Activated CD4-positive, alpha-beta T cell treated with anti-CD3 and anti-CD28 coated beads, Interleukin-2, Interleukin-6, amounts not matched to agents 100 ng/mL and 50 ng/mL, durations not matched to agents 16 hours and 8 hours (primary cell): ENCODE measurements around the gene RTRAF.

ENCODE experiments used
- DNase-seq: peaks from one replicate; pipeline ENCODE4 v3.0.0-alpha.2; 2020

RTRAF gene

DNA sequence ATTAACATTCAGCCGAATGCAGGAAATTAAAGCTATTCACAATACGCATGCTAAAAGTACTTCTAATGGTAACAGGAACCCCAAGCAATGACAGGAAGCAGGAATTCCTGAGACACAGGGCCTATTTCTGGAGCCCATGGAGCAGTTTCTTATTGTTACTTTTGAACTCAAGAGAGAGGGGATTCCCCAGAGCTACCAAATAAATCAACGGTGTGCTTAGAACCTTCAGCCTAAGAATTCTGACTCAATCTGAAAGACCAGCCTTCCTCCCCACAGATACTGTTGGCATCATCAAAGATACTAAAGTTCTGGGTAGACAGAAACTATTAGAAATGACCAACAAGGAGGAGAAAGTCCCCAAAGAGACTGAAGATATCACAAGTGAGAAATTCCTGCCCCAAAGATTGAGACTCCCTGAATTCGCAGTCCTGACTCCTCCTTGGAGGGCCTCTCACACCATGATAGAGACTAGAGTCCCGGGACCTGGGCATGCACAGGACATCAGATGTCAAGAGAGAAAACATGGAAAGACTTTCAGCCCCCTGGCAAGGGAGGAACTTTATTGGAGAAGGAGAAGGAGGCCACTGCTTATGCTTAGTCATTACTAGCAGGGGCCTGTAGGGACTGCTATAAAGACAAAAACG is 32.7 kb downstream of the RTRAF start:
- peak; percentile 78 for DNase-seq

DNA sequence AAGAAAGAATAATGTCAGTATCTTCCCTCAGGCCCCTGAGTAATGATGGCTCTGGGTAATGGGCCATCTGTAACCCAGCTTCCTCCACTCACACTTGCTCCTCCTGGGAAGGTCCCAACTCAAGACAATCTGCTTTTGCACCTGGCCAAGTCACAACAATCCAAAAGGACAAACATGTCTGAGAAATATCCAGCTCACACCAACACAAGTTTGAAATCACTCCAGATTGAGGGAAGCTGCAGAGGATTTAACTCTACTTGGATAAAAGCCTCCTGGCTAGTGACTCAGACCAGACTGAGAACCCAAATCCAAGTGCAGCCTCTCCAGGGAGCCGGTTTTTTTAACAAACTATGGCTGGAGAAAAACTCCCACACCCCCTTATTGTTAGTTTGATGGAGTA is 34.2 kb downstream of the RTRAF start:
- DNase-seq: no peak

DNA sequence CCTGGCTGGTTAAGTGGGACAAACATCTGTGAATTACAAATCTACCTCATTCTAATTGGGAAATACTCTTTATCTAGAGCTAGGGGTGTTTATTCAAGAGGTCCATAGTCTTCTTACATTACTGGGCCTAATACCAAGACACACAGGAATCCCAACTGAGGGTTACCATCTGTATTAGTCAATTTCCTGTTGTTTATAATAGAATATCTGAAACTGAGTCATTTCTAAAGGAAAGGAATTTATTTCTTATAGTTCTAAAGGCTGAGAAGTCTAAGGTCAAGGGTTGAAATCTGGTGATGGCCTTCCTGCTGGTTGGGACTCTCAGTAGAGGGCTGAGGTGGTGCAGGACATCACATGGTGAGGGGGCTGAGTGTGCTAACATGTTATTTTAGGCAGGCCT is 36.0 kb downstream of the RTRAF start:
- DNase-seq: no peak

DNA sequence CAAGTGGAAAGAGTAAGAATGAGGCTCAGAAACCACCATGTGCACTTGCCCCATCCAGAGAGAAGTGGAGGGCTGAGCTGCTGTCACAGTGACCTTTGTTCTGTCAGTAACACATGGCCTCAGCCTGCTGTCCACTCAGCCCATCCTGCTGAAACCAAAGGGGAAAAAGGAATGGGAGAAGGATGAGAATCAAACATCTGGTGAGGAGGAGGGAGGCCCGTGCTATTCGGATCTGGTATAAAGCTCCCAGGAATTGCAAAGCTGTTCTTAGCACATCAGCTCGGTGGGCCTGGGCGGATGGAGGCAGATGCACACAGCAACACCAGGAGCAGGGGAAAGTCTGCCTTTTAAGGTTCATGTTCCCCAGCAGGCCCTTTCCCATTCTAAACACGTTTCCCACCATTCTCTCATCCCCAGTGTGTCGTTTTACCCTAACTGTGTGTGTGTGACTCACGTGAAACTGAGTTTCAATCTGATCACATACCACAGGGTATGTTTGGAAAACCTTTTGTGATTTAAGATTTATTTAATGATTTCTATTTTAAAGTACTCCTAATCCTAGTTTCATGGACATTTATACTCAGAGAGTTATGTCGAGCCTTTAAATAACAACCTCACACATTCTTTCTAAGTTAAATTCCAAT is 36.8 kb downstream of the RTRAF start:
- no peak for DNase-seq

DNA sequence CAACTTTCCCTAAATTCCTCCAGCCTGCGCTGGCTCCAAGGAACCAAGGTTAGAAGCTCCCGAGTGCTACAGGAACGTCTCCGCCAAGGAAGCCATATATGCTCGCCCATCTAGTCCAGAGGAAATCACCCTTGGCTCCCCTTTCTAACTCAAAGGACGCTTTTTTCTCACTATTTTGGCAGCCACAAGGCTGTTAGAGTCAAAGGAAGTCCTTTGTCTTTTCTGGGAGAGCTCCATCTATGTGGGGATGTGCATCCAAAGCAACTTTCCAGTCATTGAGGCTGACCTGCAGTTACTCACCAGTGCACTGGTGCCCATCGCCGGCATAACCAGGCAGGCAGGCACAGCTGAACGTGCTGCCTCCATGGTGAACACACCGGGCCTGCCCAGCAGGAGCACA is 37.6 kb downstream of the RTRAF start:
- no peak for DNase-seq

DNA sequence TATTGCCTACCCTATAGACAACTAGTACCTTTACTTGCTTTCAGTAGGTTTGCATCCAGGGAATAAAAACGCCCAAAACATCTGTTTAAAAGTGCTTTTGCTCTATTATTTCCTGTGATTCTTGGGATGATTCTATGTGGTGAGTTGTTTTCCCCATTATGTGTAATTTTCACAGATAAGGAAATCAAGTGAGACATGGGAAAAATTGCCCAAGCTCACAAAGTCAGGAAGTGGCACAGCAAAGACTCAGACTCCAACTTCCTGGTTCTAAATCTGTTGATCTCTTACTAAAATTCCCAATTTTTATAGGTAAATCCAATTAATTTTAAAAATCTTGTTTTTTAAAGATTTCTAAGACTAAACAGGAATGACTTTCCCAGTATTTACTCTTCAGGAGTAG is 40.5 kb downstream of the RTRAF start:
- DNase-seq: no peak

DNA sequence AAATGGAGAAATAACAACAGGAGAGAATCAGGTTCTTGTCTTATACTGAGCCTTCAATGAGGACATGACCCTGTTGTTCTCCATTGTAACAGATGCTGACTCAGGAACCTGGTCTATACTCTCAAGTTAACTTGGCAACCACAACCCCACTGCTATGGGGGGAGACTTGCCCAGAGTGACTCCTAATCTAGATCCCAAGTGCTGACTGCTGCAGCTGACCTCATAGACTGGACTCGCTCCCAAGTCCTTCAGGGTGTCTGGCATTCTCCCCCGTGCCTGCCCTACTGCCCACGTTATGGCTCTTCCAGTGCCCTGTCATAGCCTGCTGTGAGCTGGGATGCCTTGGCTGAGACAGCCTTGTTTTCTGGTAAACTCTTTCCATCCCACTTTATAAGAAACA is 42.4 kb downstream of the RTRAF start:
- no peak for DNase-seq

DNA sequence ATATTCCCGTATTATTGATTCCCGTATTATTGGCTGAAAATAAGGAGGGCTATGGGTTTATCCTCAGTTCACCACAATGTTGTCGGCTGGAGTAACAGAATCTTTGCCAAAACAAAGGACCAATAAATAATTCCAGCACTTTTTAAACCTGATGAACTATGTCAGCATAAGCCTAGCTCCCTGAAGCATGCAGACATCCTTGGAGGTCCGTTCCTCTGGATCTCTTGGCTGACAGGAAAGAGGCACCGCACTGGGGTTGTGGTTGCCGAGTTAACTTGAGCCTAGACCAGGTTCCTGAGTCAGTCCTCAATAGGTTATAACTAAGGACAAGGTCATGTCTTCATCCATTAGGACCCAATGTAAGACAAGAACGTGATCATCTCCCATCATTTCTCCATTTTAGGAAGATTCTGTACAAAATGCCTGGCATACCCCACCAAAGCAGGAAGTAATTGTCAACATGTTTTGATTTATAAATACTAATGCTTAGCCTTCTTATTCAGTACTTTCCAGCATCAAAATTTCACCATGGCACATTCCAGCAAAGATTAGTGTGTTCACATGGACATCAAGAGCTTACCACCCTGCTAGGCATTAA is 43.0 kb downstream of the RTRAF start:
- DNase-seq: no peak

DNA sequence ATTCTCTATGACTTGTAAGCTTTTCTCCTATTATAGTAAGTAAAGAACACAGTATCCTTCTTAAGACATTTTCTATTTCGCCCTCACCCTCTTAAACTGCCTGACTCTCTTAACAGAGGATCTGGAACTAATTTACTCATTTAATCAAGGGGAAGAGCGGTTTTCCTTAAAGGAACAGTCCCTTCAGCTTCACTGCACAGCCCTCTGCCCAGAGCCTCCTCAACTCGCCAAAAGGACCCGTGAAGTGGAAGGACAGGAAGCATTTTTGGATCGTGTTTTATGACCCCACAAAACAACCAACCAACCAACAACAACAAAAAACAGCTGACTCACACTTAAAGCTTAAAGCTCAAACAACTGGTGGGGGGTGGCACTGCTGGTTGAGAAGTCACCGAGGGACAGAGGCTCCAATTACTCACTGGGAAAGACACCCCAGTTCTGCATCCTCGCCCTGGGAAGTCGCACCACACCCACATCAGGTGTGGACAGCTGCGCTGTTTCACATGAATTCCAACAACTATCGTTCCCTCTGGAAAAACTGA is 43.8 kb downstream of the RTRAF start:
- no peak for DNase-seq

DNA sequence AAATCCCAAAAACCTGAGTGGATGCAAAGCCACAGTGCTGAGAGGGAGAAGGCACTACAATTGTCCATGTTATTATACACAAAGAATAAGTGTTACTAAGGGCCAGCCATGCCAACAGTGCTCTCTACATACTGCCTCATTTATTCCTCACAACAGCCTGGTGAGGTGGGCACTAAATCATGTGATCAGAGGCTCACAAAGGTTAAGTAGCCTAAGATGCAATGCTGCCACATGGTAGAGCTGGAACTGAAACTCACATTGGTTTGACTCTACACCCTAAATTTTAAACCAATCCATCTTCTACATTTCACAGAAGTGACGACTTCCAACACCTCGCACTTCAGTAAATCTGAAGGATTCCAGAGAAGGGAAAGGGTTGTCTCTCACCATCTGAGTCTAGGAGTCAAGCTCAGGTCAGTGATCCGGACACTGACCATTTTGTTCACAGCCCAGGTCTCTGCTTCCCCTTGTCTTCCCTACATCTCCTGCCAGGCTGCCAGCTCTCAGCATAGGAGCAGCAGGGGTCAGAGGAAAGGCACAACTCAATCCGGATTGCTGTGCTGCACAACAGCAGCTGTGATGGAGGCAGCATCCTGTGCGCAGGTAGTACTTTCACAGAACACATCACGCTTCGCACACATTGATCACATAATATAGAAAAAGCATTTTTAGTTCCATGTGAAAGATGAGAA is 49.9 kb downstream of the RTRAF start:
- DNase-seq: no peak

DNA sequence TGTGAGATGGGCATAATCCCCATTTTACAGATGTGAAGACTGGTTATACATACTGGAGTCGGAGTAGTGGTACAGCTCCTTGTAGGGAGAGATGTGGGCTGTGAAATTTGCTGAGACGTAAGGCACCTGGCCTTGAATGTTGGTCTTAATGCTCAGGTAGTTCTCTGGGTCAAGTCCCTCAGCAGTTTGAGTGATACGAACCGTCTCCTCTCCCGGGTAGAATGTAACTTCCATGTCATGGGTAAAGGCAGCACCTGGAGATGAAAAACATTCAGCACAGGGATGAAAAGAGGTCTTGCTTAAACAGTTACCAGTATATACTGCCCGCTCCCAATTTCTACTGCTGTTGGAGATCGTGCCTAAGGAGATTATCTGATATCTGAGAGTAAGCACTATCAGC is 51.3 kb downstream of the RTRAF start:
- DNase-seq: no peak

DNA sequence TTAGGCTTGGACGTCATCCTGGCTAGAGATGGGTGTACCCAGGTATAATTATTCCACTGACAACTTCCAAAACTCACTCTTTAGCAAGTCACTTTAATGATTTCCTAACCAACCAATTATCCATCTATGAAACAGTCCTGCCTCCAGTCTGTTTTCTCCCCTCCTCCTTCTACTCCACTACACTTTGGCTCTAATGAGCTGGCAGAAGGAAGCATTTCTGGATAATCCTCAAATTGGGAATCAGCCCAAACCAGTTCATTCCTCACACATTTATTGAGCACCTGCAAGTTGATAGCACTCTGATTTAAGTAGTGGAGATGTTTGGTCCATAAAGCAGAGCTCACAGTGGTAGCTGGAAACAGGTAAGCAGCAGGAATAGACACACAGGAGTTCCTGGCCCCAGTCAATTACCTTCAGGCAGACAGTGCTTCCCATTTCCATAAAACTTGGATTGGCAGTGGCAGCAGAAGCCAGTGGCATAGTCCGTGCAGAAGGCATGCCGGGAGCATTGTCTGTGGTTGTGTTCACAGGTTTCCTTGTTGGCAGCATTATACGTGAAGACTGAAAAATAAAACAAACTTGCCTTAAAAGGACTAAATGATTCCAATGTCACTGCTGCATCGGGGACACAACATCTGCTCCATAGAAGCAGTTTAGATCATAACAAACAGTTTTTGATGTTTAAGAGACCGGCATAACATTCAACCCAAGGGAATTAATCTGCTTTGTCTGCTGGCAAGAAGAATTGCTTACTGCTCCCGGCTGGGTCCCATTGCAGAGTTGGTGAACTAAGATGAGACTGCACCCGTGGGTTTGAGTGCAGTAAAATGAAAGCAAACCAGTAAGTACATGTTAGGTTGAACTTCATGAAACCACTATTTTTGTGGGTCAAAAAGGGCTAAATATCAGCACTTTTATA is 53.3 kb downstream of the RTRAF start:
- DNase-seq: no peak

DNA sequence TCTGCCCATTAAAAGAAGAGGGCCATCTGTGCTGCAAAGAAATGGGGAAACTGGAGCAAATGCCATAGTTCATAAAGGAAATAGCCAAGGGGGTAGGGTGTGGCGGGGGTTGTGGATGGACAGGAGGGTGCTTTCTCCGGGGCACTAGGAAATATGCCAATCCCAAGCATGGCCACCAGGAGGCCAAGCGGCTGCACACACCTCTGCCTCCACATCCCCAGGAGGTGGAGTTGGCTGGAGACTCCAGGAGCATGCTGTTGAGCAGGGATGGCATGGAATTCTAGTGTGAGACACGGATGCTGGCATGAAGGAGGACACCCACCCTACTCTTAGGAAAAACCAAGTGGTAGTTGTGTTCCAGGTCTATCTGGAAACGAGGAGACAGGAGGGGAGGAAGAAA is 54.3 kb downstream of the RTRAF start:
- peak; percentile 26 for DNase-seq

DNA sequence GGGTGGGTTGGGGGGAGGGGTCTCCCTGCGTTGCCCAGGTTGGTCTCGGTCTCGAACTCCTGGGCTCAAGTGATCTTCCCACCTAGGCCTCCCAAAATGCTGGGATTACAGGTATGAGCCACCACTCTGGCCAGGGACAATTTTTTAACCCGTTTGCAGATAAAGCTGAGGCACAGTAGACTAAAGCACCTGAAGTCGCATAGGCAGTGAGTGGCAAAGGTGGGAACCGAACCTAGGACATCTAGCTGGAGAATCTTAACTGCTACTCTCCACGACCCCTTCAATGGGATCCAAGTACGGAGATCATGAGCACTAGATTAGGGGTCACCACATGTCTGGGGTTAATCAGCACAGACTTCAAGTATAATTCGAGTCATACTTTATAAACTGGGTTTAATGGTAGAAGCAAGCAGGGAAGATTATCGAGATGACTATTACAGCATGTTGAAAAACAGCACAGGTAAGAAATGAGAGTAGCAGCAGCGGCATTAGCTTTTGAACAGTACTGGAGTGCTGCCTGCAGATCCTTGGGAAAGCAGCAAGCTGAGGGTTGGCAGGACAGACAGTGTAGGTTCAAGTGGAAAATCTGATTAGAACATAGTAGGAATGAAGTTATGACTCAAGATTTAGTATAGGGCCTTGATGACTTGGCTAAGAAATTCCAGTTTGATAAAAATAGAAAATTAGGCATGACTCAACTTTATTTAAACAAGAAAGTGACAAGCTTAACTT is 55.6 kb downstream of the RTRAF start:
- DNase-seq: no peak

DNA sequence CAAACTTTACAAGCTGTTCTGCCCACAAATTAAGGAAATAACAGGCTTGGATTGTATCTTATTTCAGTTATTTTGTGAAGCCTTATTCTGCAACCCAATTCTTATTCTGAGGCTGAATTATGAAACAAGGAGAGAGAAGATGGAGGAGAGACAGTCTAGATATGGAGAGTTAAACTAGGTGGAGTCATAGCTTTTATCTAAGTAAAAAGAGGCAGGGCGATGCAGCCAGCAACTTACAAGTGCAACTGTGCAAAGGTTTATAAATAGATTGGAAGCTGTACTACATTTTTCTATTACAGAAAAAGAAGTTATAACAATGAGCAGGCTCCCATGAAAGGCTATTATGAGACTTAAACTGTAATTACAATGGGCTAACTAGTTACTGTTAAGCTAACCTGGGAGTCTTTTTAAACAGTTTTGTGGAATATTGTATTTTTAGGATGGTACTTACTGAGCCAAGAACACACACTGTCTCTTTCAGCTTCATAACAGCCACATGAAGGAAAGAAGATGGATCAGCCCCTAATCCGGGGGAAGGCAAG is 57.1 kb downstream of the RTRAF start:
- no peak for DNase-seq

DNA sequence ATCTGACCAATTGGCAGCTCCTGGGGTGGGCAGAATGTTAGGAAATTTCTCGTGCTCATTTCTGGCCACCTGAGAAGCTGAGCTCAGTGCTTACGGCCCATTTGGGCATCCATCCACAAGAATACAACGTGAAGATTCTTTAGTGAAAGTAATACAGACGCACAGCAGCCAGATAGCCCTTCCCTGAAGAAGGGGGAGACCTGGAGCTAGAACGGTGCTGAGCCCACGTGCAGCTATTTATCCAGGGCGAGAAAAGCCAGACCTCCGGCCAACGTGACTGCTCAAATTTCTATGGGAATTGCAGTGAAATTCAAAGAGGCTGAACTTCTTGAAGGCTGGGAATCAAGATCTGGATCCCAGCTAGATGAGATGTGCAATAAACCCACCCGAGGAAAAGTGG is 58.8 kb downstream of the RTRAF start:
- no peak for DNase-seq

DNA sequence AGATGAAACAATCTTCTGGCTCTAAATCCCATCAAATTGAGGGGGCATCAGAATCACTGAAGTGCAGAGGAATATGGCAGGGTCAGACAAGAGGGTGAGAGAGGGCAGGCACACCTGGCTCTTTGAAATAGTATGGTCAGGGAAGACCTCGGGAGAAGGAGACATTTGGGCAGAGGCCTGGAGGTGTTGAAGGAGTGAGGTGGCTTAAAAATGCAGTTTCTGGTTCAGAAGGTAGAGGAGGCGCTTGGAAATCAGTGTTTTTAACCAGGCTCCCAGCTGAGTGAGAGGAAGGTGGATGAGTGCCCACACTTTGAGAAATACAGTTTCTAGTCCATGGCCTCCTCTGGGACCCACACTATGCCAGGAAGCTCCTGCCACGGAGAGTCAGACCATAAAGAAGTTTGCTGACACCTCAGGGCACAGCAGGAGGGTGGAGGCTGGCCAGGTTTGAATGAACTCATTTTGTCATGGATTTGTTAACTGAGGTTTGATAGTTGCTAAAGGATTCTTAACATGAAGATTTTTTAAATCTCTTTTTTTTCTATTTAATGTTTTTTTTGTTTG is 59.4 kb downstream of the RTRAF start:
- DNase-seq: no peak

DNA sequence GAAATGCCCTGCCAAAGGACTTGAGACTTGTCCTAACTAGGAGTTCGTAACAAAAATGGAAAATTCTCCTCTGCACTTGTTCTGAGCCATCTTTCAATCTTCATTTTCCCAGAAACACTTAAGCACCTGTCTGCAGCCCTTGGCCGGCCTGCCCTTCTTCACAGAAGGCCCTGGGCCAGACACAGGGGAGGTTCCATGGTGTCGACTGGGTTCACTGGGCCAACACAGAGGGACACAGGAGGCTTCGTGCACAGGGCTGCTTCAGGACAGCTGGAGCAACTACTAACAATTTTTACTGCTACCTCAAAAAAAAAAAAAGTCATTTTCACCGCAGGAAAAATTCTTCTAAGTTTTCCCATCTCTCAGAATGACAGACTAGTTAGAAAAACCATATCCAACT is 59.9 kb downstream of the RTRAF start:
- DNase-seq: no peak

DNA sequence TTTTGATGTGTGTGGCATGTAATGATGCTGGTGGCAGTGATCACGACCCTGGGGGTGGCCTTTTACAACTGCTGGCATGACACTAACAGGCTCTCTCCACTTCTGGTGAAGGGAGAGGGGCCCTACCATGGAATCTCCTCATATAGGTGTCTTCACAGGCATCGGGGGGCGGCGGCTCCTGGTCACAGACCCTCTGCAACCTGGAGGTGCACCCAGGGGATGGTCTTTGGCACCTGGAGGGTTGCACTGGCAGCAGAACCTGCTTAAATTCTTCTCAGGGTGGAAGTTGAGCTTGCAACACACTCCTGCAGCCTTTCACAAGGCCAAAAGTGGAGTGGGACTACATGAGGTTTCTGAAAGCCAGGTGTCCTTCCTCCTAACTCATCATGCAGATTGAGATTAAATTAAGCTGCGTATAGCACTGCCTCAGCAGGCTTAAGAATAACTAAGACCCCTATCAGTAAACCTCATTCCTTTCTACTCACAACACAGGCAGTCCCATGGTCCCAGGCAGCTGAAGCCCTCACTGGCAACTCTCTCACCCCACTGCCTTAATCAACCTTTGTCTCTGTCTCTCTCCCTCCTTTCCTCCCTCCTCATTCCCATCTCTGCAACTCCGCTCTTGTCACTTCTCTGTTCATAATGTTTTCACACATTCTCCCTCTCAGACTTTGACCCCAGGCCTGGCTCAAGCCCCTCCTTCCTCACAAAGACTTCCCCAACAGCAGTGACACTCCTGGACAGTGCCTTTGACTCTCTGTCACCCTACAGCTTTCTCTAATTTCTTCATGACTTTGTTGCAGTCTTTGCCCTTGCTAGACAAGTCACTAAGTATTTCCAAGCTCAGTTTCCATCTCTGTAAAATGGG is 60.6 kb downstream of the RTRAF start:
- no peak for DNase-seq

DNA sequence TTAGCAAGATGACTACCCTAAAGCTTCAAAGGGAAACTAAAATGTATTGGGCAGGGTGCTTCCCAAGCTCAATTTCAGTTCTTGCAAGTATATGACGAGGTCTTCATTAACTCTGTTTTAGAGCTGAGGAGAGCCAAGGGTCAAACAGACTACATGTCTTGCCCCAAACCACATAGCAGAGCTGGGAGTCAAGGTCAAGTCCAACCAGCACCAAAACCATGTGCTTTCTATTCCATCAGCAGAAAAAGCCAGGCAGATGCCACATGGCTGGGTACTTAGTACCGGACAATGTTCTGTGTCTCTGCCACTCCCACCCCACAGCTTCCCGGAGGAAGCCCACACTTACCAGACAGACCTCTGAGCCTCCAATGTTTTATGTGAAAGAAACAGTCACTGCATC is 61.9 kb downstream of the RTRAF start:
- DNase-seq: no peak
